NCI-H2081 (cell line): Measurements from ENCODE around the gene MTUS2.

Source experiments
- DNase-seq, 2 experiments: peaks; one replicate each; lab custom pipeline; 2025; lab: John Stamatoyannopoulos, UW

Gene MTUS2

DNA sequence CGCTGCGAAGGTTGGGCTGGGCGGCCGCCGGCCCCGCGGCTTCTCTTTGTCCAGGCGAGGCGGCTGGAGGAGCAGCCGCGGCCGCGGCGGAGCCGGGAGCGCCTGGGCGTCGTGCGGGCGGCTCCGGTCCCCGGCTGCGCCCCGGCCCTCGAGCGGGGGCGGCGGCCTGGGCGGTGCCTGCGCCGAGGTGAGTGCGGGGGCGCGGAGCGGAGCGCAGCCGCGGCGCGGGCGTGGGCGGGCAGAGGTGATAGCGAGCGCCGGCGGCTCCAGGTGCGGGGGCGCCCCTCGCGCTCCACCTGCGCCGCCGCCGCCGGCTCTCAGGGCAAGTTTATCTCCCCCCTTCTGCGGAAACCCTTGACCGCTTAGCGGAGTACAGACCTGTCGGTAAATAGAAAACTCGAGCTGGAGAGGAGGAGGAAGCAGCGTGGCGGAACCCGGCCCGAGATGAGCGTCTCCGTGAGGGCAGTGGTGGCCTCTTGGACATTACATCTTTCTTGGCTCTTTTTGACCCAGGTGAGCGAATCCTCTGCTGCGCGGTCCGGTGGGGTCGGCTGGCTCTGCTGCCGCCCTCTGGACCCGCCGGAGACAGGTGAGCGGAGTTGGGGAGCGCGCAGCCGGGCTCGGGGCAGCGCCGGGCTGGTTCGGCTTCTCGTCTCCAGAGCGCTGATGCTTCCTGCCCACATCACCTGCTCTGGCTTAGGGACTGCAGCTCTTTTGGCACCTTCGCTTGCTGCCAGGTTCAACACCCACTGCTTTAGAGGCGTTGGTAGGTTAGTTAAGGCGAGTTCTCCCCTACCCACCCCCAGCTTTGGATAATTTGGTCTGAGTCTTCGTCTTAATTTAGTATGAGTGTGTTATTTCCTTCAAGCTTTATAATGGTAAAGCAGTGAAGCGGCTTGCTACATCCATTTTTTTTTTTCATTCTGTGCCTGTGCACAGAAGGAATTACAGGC, at the start of gene MTUS2:
MTUS2 (plus strand) TSS at position 241 of the 953 bp plus-strand sequence.
- no peak for DNase-seq

DNA sequence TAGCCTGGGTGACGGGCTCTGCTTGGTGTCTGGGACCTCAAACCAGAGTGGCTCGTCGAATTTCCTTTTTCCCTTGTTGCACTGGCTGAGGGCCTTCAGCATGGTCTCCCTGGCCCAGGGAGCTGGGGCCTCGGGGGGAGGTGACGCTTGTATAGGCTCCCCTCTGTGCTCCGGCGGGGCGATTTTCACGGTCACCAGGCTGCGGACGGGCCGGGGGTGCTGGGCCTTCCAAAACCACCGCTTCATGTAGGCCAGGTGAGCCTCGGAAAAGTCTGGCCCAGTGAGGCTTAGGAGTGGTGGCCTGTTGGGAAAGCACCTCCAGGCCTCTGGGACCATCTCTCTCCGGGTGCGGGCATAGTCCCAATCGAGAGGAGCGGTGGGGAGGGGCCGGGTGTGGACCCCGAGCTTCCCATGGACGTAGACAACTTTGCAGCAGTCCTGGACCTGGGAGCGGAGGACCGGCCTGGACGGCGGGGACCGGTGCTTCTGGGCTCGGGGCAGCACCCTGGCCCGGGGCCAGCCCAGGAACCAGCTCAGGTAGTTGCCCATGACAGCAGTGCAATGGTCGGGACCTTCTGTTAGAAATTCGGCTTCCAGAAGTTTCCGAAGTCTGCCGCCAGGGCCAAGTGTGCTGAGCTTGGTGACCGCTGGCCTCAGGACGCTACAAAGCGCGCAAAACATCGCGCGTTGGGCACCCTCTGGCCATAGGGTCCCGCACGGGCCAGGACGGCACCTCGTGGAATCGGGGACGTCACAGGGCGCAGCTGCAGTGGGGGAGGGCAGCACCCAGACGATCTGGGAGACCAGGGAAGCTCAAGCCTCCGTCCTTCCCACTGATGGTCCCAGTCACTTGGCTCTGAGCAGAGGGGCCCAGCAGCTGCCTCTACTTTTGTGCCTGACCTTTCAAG, 41.6 kb upstream of the MTUS2 start:
- DNase-seq = no peak

DNA sequence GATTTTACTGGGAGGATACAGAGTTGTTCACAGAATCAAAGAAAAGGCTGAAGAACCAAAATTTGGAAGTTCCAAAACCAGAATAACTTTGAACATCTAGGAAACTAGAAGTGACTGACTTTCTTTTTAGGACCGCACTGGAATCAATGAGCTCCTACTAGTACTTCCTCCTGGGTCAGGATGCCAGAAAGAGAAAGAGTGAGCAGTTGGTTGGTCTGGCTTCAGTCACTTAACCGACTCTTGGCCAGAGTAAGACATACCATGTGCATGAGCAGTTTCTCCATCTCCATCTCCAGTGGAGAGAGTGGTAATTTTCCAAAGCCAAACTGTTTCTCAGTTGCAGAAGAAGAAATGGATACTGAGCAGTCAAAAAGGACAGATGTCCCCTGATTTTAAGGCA, 27.1 kb upstream of the MTUS2 start:
- DNase-seq = no peak

DNA sequence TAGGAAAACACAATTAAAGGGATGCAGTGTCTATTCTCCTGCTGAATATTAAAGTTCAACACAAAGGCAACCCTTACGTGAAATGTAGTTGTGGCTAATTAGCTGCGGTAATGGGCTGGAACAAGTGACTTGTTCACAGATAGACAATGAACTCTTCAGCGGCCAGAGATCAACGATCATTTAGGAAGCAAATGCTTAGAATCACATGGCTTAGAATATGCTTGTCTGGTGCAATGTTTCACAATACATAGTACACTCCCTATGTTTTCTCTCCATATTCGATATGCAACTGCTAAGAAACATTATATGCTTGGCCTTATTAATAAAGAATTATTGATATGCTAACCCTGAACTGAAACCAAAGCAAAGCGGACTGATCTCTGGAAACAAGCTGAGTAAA, 25.7 kb upstream of the MTUS2 start:
- DNase-seq = no peak

DNA sequence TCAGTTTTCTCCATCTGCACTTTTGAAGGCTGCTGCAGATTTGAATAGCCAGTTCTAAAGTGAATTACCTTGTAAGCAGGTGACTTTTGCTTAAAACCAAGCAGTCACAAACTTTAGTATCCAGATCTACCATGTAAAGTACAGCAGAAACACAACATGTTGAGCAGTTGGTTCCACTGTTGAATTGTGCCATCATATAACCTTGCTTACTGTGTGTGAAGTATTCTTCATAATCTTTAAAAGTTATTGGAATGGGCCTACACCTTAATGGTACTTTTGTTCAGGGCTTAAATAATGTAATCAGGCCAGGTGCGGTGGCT, 23.2 kb upstream of the MTUS2 start:
- no peak for DNase-seq

DNA sequence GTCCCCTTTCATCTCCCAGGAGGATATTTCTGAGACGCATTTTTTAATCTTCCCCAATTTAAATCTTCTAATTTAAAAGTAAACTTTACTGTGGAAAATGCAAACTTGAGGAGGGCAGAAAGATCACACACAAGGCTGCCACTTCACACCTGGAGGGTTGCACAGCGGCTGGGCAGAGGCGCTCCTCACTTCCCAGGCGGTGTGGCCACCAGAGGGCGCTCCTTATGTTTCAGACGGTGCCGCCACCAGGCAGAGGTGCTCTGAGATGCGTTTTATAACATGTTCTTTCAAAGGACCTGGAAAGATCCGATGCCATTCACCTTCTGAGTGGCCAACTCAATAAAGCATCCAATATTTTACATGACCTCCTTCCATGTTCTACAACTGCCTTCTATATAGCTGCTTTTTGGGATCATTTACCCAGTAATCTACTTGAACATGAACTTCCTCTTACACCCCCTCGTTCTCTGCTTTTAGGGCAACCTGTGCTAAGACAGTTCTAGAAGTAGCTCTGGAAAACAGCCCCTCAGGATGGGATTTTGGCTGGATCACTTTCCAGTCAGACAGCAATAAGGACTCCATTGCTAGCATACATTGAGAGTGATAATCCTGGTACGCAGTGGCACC, 14.8 kb upstream of the MTUS2 start:
- peak in 1 of 2 experiments; percentile 4 for DNase-seq

DNA sequence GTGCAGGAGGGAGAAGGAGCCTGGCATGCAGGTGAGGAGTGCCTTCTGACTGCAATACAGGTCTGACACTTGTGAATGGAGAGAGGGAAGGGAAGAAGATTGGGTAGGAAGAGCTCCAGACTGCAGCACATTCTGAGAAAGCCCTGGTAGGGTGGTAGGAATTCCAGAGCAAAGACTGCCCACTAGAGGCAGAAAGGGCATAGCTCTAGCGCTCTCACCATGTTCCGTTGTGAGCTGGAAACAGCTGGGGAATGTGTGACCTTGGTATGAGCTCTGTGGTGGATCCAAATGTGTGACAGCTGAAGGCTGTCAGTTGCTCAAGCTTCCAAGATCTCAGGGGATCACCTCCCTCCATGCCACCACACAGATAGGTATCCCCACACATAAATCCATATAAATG, 2.9 kb upstream of the MTUS2 start:
- no peak for DNase-seq

DNA sequence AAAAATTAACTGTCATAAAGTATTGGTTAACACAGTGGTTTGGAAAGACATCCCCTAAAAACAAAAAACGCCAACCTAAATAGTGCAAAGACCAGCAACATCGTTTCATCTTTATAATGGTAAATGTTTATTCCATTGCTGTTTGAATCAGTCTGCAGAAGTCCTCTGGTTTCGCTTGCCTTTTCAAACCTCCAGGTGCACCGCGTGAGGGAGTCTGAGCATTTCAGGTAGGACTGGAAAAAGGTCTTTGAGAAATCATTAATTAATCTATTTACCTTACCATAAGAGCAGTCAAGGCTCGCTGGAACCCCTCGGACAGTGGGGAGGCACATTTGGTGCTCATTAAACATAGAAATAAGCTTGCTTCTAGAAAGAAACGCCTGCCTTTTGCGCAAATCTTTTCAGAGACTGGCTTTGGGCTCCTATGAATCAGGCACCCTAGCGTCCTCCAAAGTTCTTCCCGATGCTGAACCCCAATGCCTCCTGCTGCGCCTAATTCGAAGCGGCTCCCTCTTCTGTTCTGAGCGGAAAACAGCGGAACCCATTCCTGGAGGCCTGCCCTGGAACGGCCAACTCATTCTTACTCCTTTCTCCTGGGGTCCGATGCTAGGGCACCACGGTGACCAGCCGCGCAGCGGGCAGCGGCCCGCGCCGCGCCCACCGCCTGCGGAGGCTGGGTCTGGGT, 951 bp upstream of the MTUS2 start:
- DNase-seq = no peak

DNA sequence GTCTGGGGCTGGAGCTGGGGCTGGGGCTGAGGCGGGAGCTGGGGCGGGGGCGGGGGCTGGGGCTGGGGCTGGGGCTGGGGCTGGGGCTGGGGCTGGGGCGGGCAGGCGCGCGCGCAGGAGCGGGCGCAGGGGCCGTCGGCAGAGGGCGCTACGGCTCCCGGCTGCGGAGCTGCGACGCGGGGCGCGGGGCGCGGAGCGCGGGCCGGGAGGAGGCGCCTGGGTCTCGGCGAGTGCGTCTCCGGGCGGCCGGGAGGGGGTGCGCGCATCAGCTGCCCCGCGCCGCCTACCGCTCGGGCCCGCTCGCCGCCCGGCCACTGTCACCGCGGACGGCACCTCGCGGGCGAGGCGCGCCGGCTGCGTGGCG, 422 bp upstream of the MTUS2 start:
- peak in 1 of 2 experiments; percentile 10 for DNase-seq

DNA sequence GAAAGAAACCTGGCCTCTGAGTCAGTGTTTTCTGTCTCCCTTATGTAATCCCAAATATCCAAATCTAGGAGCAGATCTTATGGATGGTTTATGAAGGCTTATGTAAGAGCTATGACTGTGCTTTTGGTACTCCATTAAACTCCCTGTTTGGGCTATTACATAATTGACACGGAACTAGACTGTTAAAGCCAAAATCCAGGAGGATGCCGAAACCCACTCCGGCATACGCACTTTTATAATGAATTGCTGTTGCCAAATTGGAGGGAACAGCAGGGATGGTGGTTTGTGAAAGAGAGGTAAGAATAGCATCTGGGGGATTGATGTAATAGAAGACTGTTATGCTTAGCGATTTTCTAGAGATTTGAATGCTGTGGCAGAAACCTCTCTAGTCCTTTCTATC, 2.0 kb downstream of the MTUS2 start:
- DNase-seq = no peak

DNA sequence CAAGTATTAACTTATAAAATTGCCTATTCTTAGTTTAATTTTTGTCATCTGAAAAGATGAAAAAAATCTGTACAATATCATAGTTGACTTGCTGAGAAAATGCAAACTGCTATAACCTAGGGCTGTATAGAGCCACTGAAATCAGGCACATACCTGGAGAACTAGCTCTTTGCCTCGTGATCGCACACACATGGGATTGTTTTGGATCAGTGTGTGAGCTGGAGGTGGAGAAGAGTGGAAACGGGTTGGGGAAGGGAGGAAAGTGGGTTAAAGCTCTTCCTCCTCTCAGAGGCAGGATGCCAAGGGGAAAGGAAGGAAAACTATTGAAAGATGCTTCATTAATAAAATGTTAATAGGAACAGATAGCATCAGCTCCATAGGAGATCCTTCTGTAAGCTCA, 2.7 kb downstream of the MTUS2 start:
- no peak for DNase-seq

DNA sequence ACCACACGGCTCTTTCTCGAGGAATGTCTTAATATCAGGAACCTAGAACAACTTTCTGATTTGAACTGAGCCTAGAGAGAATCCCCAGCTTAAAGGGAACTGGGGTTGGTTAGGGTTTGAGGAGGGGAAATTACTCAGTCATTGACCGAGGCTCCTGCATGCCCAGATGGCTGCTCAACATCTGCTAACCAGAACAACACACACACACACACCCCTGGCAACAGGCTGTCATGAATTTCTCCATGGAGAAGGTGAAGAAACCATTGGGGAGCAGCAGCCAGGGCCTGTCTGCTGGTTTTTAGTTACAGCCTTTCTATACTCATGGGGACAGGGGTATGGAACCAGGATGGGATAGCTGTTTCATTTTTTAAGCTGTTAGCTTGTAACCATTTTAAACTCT, 5.2 kb downstream of the MTUS2 start:
- no peak for DNase-seq

DNA sequence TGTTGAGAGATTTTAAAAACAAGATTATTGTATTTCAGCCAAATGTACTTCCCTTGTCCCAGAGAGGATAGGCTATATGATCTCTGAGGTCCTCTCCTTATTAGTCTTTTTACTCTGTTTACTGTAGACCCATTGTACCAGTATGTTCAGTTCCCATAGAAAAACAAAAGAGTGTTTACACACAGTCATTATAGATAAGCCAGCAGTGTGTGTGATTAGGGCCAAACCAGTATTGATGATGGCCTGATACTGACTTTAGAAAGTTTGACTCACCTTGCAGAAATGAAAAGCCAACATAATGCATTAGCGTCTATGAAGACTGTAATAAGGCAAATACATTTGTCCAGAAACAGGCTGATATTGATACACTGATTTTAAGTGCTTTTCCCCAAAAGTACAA, 6.2 kb downstream of the MTUS2 start:
- DNase-seq = no peak

DNA sequence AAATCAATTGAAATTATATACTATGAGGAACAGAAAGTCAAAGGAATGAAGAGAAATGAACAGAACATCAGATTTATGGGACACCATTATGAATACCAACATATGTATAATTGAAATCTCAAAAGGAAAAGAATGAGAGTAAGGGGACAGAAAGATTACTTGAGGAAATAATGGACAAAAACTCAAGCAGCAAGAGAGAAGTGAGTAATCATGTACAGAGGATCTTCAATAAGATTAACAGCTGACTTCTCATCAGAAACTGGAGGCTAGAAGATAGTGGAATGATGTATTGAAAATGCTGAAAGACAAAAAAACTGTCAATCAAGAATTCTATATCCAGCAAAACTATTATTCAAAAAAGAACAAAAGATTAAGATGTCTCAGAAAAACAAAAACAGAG, 10.4 kb downstream of the MTUS2 start:
- DNase-seq = no peak

DNA sequence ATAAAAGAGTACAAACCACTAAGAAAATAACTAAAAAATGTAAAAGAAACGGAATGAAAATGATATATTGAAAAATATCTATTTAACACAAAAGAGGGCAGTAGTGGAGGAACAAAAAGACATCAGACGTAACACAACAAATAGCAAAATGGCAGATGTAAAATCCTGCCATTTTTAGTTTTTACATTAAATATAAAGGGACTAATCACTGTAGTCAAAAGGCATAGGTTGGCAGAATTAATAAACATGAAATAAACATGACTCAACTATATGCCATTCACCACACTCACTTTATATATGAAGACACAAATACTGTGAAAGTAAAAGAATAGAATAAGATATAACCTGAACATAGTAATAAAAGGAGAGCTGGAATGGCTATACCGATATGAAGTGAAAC, 11.0 kb downstream of the MTUS2 start:
- DNase-seq = no peak

DNA sequence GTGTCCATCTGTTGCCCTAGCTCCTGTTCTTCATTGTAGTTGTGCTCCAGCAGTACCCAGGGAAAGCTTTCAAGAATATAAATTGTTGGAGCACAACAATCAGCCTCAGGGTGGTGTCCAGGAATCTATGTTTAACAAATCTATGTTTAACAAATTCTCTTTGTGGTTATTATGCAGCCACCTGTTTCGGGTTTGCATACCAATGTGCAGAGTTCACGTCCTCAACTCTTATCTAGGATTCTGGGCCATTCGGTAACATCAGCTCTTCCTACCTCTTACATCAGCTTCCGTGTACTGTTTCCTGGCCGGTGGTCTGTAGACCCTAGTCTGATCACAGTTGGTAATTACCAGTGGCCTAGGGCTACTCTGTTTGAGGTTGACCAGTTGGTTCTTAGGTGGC, 17.0 kb downstream of the MTUS2 start:
- DNase-seq = no peak

DNA sequence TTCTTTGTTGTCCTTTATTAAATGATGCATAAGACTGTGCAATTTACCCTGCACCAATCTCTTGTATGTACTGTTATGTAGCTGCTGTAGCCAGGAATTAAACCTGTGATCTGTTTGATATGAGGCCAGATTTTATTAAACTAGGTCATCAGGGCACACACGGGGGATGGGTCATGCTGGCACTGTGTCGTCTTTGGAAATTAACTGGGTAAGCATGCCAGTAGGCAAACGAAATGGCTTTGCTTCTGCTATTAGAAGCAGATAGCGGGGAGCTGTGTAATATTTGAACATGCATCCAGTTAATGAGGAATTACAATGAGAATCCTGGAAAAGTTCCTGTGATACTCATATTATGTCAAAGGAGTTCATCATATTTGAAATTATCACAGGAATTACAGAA, 23.5 kb downstream of the MTUS2 start:
- no peak for DNase-seq

DNA sequence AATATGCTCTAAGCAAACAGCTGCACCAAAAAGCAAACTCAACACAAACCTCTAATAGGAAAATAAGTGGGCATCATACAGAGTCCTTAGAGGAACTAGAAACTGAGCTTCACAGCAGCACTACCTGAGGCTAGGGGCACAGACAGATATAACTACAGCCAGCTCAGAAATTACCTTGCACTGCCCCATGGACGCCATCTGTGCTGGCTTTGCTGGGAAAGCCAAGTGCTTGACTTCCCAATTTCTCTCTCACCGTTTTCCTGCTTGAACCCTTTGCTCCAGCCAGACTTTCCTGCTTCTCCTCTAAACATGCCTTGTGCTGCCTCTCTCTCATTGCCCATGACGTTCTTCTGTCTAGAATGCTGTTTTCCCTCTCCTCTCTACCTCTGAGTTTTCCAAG, 29.3 kb downstream of the MTUS2 start:
- no peak for DNase-seq

DNA sequence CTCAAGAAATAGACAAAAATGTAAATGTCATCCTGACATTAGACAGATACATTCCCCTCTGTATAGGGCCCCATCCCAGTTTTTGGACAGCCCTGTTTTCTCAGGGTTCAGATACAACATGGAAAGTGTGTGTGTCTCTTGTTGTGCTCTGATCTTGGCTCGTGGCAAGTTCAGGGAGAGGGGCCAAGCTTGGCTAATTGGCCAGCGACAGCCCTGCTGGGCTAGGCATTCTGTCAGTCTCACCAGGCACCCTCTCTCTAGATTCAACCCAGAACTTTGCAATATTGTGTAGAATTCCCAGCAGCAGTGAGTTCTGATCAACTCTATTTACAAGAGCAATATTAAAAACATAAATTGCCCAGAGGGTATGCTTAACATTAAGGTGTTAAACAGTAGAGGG, 30.1 kb downstream of the MTUS2 start:
- no peak for DNase-seq

DNA sequence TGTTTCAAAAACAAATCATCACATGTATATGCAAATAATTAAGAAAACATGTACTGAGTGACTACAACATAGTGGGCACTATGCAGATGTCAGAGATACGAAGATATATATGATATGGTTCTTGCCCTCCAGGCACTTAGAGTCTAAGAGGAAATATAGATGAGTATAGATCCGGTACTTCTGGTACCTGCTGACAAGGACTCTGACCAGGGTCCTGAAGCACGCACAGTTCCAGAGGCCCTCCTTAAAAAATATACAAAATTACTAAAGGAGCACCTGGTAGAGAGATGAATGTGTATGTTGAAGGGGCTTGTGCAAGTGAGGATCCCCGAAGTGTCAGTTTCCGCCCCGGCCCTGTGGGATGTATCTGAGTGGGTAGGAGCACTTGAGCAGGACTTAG, 31.3 kb downstream of the MTUS2 start:
- DNase-seq = no peak

DNA sequence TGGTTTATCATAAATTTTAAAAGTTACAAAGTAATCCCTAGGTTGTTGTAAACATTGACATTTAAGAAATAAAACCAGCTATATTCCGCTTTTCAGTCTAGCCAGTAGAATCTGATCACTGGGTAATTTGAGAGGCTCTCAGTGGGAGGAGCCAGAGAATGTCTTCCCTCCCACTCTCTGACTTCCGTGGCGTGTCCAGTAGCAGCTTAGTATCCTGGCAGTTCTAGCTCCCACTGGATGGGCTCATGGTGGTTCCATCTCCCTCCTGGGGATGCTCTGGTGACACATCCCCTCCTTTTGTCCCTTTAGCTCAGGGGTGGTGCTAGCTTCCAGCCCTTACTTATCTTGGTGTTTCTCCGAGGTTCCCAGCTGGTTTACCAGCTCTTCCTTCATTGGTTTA, 34.5 kb downstream of the MTUS2 start:
- no peak for DNase-seq

DNA sequence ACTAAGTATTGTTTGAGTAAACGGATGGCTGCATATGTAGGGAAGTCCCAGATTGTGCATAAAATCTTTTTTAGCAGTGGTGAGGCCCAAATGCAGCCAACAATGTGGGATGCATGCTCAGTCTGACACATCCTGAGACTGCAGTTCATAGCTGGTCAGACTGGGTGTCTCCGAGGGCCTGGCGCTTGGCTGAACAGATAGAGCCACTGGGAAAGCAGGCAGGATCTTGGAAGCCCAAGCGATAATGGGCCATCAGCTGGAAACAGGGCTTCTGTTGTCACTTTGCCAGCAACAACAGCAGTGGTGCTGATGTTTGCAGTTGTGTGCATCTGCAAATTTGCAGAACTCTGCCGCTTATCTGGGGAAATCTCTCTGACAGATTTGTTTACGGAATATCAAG, 36.1 kb downstream of the MTUS2 start:
- no peak for DNase-seq
